ENCODE measurements around the gene LCE1C.

LCE1C gene

GRCh38 chr1:152757747-152758146 lies 48.7 kb downstream of the LCE1C start, which contains the start of gene KPRP:
KPRP (plus strand) TSS chr1:152758025; CDS start chr1:152759589, 1,564 bp downstream.
- no peak for TF ChIP-seq EZH2 (IDR thresholded peaks at IDR 0.05; ENCODE audit: borderline replicate concordance, low read length)
- TF ChIP-seq CTCF (IDR thresholded peaks at IDR 0.05; ENCODE audit: low read length), result no peak
- Histone ChIP-seq H3K27me3 (ENCODE audit: insufficient read depth, low read length) (no peaks in the 10 kb centered on the region), H4K20me1 (ENCODE audit: insufficient read depth, low read length) (no peaks in the 10 kb centered on the region), H3K9ac (ENCODE audit: low read length) (no peak within 1 kb of the TSS), H3F3A (ENCODE audit: insufficient read depth, low read length) (no peaks in the 10 kb centered on the region), H3K79me2 (ENCODE audit: insufficient read depth, low read length) (no peaks in the 10 kb centered on the region), H3K4me3 (ENCODE audit: low read depth, low read length, poor library complexity, severe bottlenecking) (no peak within 1 kb of the TSS), H3K9me2 (ENCODE audit: low read depth, low read length) (no peaks in the 10 kb centered on the region), H3K9me3 (ENCODE audit: low read length) (no peaks in the 10 kb centered on the region), H2AFZ (ENCODE audit: low read length) (no peak within 1 kb of the TSS), H3K4me1 (ENCODE audit: insufficient read depth, low read length, severe bottlenecking) (peaks cover 8% of the 10 kb centered on the region), H3K4me2 (ENCODE audit: low read length) (no peak within 1 kb of the TSS), H3K36me3 (ENCODE audit: insufficient read depth, low read length) (no peaks in the 10 kb centered on the region), H3K27ac (ENCODE audit: low read depth, low read length, poor library complexity, severe bottlenecking) (no peak within 1 kb of the TSS)

- no peaks in the 10 kb centered on the region for H3K79me2 ChIP-seq (ENCODE audit: insufficient read depth, low read length)
- H3K4me1 ChIP-seq (ENCODE audit: insufficient read depth, low read length, severe bottlenecking), result peaks cover 8% of the 10 kb centered on the region
- no peaks in the 10 kb centered on the region for H3K9me3 ChIP-seq (ENCODE audit: low read length)
These were observed 49.6 kb downstream of the LCE1C start for GRCh38 chr1:152756872-152757271.

More at GRCh38 chr1:152756872-152757271, 49.6 kb downstream of the LCE1C start:
- no peak overlapping the region for H3K4me3 ChIP-seq (ENCODE audit: low read depth, low read length, poor library complexity, severe bottlenecking)
- no peak overlapping the region for H3K4me2 ChIP-seq (ENCODE audit: low read length)
- no peaks in the 10 kb centered on the region for H3K9me2 ChIP-seq (ENCODE audit: low read depth, low read length)
- no peaks in the 10 kb centered on the region for H3K27me3 ChIP-seq (ENCODE audit: insufficient read depth, low read length)
- TF ChIP-seq CTCF (IDR thresholded peaks at IDR 0.05; ENCODE audit: low read length) (no peak), EZH2 (IDR thresholded peaks at IDR 0.05; ENCODE audit: borderline replicate concordance, low read length) (no peak)
- no peak overlapping the region for H3K9ac ChIP-seq (ENCODE audit: low read length)
- no peaks in the 10 kb centered on the region for H4K20me1 ChIP-seq (ENCODE audit: insufficient read depth, low read length)
- no peaks in the 10 kb centered on the region for H3F3A ChIP-seq (ENCODE audit: insufficient read depth, low read length)
- H3K27ac ChIP-seq (ENCODE audit: low read depth, low read length, poor library complexity, severe bottlenecking), result no peak overlapping the region
- H3K36me3 ChIP-seq (ENCODE audit: insufficient read depth, low read length), result no peaks in the 10 kb centered on the region
- no peak overlapping the region for H2AFZ ChIP-seq (ENCODE audit: low read length)
